T-helper 17 cell (primary cell): ENCODE measurements around the gene TPRG1. TPM values are rescaled to one million over a fixed set of nuclear protein-coding genes. Genes with fewer than 3 reads are reported as not detected.

Experiments used
- ATAC-seq: fragments of 150-1000 bp; cut with Tn5 transposase; 2 replicates; pipeline ENCODE4 v1.10.0; 2021; ENCODE audit warnings: mild to moderate bottlenecking, moderate library complexity
- DNase-seq, 3 donors: peaks; one replicate each; pipeline versions ENCODE4 v3.0.0 to v3.0.0-alpha.2; 2020 to 2021
- H3K9me3 ChIP-seq: one replicate; pipeline ENCODE4 v1.7.0; 2013; ENCODE audit warnings: low read length, mild to moderate bottlenecking; ENCODE audit not compliant: control insufficient read depth, poor library complexity, severe bottlenecking
- H3K27ac Mint-ChIP-seq: one replicate; pipeline ENCODE4 v1.8.0; 2022; ENCODE audit warnings: mild to moderate bottlenecking, moderate library complexity, mixed read lengths
- H3K27me3 Mint-ChIP-seq: one replicate; pipeline ENCODE4 v1.8.0; 2022; ENCODE audit warnings: mixed read lengths
- H3K36me3 Mint-ChIP-seq: one replicate; pipeline ENCODE4 v1.8.0; 2022; ENCODE audit warnings: low read depth, mixed read lengths
- H3K4me1 Mint-ChIP-seq: one replicate; pipeline ENCODE4 v1.8.0; 2022; ENCODE audit warnings: mild to moderate bottlenecking, mixed read lengths
- H3K4me3 Mint-ChIP-seq: one replicate; pipeline ENCODE4 v1.8.0; 2022; ENCODE audit warnings: mild to moderate bottlenecking, moderate library complexity, mixed read lengths
- total RNA-seq, 4 donors: library from RNA in 2 of 4; stranded (reverse) in 2 of 4; gene quantifications; one replicate each; pipeline ENCODE4 v1.2.3 and lab custom pipeline; 2022 to 2026

Gene TPRG1
- total RNA-seq, 2 donors from 2014 or later, result 1.6 to 3.1 TPM

GRCh38 chr3:189222927-189223636 is 51.3 kb downstream of the TPRG1 start:
- H3K9me3 ChIP-seq, result no peaks in the 10 kb centered on the region
- Mint-ChIP-seq H3K36me3 (no peaks in the 10 kb centered on the region), H3K27ac (no peak overlapping the region), H3K27me3 (peaks cover 6% of the 10 kb centered on the region), H3K4me3 (no peak overlapping the region), H3K4me1 (no peaks in the 10 kb centered on the region)
- no peak for DNase-seq
- no peak for ATAC-seq

- H3K9me3 ChIP-seq, result no peaks in the 10 kb centered on the region
- peaks cover 6% of the 10 kb centered on the region for H3K27me3 Mint-ChIP-seq
- no peak overlapping the region for H3K4me3 Mint-ChIP-seq
- H3K4me1 Mint-ChIP-seq, result no peaks in the 10 kb centered on the region
- no peak for DNase-seq
- ATAC-seq, result no peak
- H3K36me3 Mint-ChIP-seq, result no peaks in the 10 kb centered on the region
- no peak overlapping the region for H3K27ac Mint-ChIP-seq
These were observed 53.7 kb downstream of the TPRG1 start for GRCh38 chr3:189225431-189225830.

GRCh38 chr3:189227249-189227648 is 55.5 kb downstream of the TPRG1 start:
- Mint-ChIP-seq H3K36me3 (no peaks in the 10 kb centered on the region), H3K4me3 (no peak overlapping the region), H3K27ac (no peak overlapping the region), H3K4me1 (no peaks in the 10 kb centered on the region), H3K27me3 (peaks cover 5% of the 10 kb centered on the region)
- ATAC-seq (no peak), DNase-seq (no peak)
- H3K9me3 ChIP-seq, result no peaks in the 10 kb centered on the region

GRCh38 chr3:189229196-189229828 is 57.5 kb downstream of the TPRG1 start:
- Mint-ChIP-seq H3K4me3 (no peak overlapping the region), H3K4me1 (peaks cover 7% of the 10 kb centered on the region), H3K27ac (no peak overlapping the region), H3K27me3 (peaks cover 8% of the 10 kb centered on the region), H3K36me3 (no peaks in the 10 kb centered on the region)
- DNase-seq (no peak), ATAC-seq (no peak)
- H3K9me3 ChIP-seq, result no peaks in the 10 kb centered on the region

GRCh38 chr3:189232790-189233189 is 61.0 kb downstream of the TPRG1 start:
- Mint-ChIP-seq H3K27me3 (peaks cover 8% of the 10 kb centered on the region), H3K27ac (peak overlapping the region; percentile 9), H3K4me1 (peaks cover 7% of the 10 kb centered on the region), H3K36me3 (peaks cover 2% of the 10 kb centered on the region), H3K4me3 (no peak overlapping the region)
- DNase-seq (no peak), ATAC-seq (no peak)
- H3K9me3 ChIP-seq, result no peaks in the 10 kb centered on the region

- Mint-ChIP-seq H3K4me1 (peaks cover 7% of the 10 kb centered on the region), H3K27me3 (peaks cover 8% of the 10 kb centered on the region), H3K4me3 (no peak overlapping the region), H3K36me3 (peaks cover 2% of the 10 kb centered on the region), H3K27ac (peak overlapping the region; percentile 9)
- H3K9me3 ChIP-seq, result no peaks in the 10 kb centered on the region
- ATAC-seq, result no peak
- DNase-seq, result no peak
These were observed 61.6 kb downstream of the TPRG1 start for GRCh38 chr3:189233225-189233858.

- Mint-ChIP-seq H3K4me1 (peaks cover 7% of the 10 kb centered on the region), H3K4me3 (no peak overlapping the region), H3K36me3 (peaks cover 2% of the 10 kb centered on the region), H3K27me3 (peaks cover 8% of the 10 kb centered on the region), H3K27ac (no peak overlapping the region)
- DNase-seq, result no peak
- no peak for ATAC-seq
- no peaks in the 10 kb centered on the region for H3K9me3 ChIP-seq
These were observed 63.4 kb downstream of the TPRG1 start for GRCh38 chr3:189235214-189235613.

GRCh38 chr3:189236352-189236751 is 64.6 kb downstream of the TPRG1 start:
- Mint-ChIP-seq H3K4me3 (no peak overlapping the region), H3K27ac (no peak overlapping the region), H3K4me1 (peaks cover 7% of the 10 kb centered on the region), H3K27me3 (peaks cover 8% of the 10 kb centered on the region), H3K36me3 (peaks cover 2% of the 10 kb centered on the region)
- no peaks in the 10 kb centered on the region for H3K9me3 ChIP-seq
- ATAC-seq (no peak), DNase-seq (no peak)

GRCh38 chr3:189237526-189237925 is 65.8 kb downstream of the TPRG1 start:
- Mint-ChIP-seq H3K27ac (no peak overlapping the region), H3K36me3 (peaks cover 2% of the 10 kb centered on the region), H3K4me1 (peaks cover 7% of the 10 kb centered on the region), H3K27me3 (peaks cover 4% of the 10 kb centered on the region), H3K4me3 (no peak overlapping the region)
- H3K9me3 ChIP-seq, result no peaks in the 10 kb centered on the region
- ATAC-seq (no peak), DNase-seq (no peak)

- DNase-seq (no peak), ATAC-seq (no peak)
- no peak overlapping the region for H3K27ac Mint-ChIP-seq
- H3K4me1 Mint-ChIP-seq, result peaks cover 4% of the 10 kb centered on the region
- no peaks in the 10 kb centered on the region for H3K9me3 ChIP-seq
- peaks cover 2% of the 10 kb centered on the region for H3K36me3 Mint-ChIP-seq
- no peak overlapping the region for H3K4me3 Mint-ChIP-seq
- H3K27me3 Mint-ChIP-seq, result no peaks in the 10 kb centered on the region
These were observed 66.3 kb downstream of the TPRG1 start for GRCh38 chr3:189238071-189238470.

- Mint-ChIP-seq H3K36me3 (peaks cover 4% of the 10 kb centered on the region), H3K27ac (no peak overlapping the region), H3K27me3 (no peaks in the 10 kb centered on the region), H3K4me1 (no peaks in the 10 kb centered on the region), H3K4me3 (no peak overlapping the region)
- DNase-seq (no peak), ATAC-seq (no peak)
- no peaks in the 10 kb centered on the region for H3K9me3 ChIP-seq
These were observed 67.8 kb downstream of the TPRG1 start for GRCh38 chr3:189239616-189240015.

GRCh38 chr3:189249987-189250386 is 78.2 kb downstream of the TPRG1 start:
- Mint-ChIP-seq H3K36me3 (no peaks in the 10 kb centered on the region), H3K4me3 (no peak overlapping the region), H3K27ac (no peak overlapping the region), H3K4me1 (no peaks in the 10 kb centered on the region), H3K27me3 (no peaks in the 10 kb centered on the region)
- no peak for ATAC-seq
- DNase-seq, result no peak
- H3K9me3 ChIP-seq, result no peaks in the 10 kb centered on the region

GRCh38 chr3:189258261-189258660 is 86.5 kb downstream of the TPRG1 start:
- H3K9me3 ChIP-seq, result no peaks in the 10 kb centered on the region
- Mint-ChIP-seq H3K27me3 (no peaks in the 10 kb centered on the region), H3K27ac (no peak overlapping the region), H3K4me1 (no peaks in the 10 kb centered on the region), H3K4me3 (no peak overlapping the region), H3K36me3 (no peaks in the 10 kb centered on the region)
- ATAC-seq, result no peak
- no peak for DNase-seq
